ENCODE results near the gene PROX1. TPM values are rescaled to one million over a fixed set of nuclear protein-coding genes. Genes with fewer than 3 reads are reported as not detected.

Gene PROX1
- total RNA-seq, 1 donor from 2014 or later: 0.32 TPM

DNA sequence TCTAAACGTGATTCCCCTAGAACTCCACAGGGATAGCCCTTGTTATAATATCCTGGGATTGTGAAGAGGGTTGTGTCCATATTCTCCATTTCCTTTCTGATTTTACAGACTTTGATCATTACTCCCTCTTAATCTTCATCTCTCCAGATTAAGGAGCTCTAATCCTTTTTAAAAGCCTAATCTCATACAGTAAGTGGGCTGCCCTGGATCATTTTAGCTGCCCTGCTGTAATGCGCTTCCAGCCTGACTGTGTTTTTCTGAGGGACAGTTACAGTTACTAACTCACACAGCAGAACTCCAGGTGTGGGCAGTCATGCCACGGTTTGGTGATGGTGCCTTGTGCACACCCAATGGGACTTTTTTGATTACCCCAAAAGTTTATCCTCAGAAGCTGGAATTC, 33.5 kb downstream of the PROX1 start:
- H3K27me3 ChIP-seq: no peaks in the 10 kb centered on the region
- no peaks in the 10 kb centered on the region for H3K4me1 ChIP-seq
- H3K27ac ChIP-seq: no peak overlapping the region
- TF ChIP-seq, protein P1, sequence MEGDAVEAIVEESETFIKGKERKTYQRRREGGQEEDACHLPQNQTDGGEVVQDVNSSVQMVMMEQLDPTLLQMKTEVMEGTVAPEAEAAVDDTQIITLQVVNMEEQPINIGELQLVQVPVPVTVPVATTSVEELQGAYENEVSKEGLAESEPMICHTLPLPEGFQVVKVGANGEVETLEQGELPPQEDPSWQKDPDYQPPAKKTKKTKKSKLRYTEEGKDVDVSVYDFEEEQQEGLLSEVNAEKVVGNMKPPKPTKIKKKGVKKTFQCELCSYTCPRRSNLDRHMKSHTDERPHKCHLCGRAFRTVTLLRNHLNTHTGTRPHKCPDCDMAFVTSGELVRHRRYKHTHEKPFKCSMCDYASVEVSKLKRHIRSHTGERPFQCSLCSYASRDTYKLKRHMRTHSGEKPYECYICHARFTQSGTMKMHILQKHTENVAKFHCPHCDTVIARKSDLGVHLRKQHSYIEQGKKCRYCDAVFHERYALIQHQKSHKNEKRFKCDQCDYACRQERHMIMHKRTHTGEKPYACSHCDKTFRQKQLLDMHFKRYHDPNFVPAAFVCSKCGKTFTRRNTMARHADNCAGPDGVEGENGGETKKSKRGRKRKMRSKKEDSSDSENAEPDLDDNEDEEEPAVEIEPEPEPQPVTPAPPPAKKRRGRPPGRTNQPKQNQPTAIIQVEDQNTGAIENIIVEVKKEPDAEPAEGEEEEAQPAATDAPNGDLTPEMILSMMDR (IDR thresholded peaks at IDR 0.05): no peak
- H3K9me3 ChIP-seq: no peaks in the 10 kb centered on the region
- no peak for DNase-seq (ENCODE audit: low spot score in 2 of 2)
- intact Hi-C loops (cut with DNase I): no loop called here
- H3K36me3 ChIP-seq: no peaks in the 10 kb centered on the region
- H3K4me3 ChIP-seq: no peak overlapping the region

DNA sequence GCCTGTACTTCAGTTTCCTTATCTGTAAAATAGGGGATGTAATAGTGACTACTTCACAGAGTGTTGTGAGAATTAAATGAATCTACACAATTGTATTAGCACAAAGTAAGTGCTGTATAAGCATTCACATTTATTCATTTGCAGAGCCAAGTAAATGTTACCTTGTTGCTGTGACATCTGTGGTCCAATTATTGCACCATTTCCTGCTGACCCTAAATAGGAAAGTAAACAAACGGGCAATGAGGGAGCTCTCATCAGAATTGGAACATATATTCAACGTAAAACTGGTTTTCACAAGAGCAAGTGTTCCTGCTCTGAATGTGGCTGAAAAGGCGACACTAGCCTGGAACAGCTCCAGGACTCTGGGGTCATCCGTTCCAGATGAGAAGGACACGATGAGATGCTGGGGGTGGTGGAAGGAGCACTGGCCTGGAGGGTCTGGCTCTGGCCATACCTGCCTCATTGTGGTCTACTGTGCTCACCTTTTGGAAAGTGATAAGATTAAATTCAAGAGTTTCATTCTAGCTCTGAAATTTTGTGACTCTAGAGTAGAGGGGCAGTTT, 34.5 kb downstream of the PROX1 start:
- Histone ChIP-seq H3K36me3 (no peaks in the 10 kb centered on the region), H3K27me3 (no peaks in the 10 kb centered on the region), H3K27ac (no peak overlapping the region), H3K4me3 (no peak overlapping the region), H3K9me3 (no peaks in the 10 kb centered on the region), H3K4me1 (no peaks in the 10 kb centered on the region)
- intact Hi-C loops (cut with DNase I): no loop called here
- TF ChIP-seq, protein P1 (IDR thresholded peaks at IDR 0.05): no peak
- no peak for DNase-seq (ENCODE audit: low spot score in 2 of 2)

DNA sequence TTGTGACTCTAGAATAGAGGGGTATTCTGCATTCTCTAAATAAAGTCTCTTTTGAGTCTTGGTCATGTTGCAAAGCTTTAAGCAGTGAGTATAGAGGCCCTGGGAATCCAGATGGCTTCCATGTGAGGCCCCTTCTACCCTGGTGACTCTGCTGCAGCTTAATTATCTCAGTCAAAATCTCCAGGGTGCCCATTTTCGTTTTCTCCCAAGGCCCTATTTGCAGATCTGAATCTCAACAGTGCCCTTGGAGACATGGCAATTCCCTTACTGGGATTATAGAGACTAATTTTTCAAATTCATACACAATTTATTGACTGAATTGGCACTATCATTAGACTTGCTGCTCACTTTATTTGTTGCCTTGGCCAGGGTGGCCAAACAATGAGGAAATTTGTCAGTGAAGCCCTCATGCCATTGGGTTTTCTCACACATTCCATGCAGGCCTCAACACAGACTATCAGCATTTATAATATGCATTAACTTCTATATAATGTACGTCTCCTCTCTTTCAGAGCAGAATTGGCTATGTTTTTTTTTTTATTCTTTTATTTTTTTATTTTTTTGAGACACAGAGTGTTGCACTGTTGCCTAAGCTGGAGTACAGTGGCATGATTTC, 35.1 kb downstream of the PROX1 start:
- intact Hi-C loops (cut with DNase I): no loop called here
- DNase-seq (ENCODE audit: low spot score in 2 of 2): no peak
- no peaks in the 10 kb centered on the region for H3K36me3 ChIP-seq
- no peaks in the 10 kb centered on the region for H3K9me3 ChIP-seq
- H3K4me3 ChIP-seq: no peak overlapping the region
- no peaks in the 10 kb centered on the region for H3K4me1 ChIP-seq
- no peak overlapping the region for H3K27ac ChIP-seq
- TF ChIP-seq, protein P1 (IDR thresholded peaks at IDR 0.05): no peak
- no peaks in the 10 kb centered on the region for H3K27me3 ChIP-seq

DNA sequence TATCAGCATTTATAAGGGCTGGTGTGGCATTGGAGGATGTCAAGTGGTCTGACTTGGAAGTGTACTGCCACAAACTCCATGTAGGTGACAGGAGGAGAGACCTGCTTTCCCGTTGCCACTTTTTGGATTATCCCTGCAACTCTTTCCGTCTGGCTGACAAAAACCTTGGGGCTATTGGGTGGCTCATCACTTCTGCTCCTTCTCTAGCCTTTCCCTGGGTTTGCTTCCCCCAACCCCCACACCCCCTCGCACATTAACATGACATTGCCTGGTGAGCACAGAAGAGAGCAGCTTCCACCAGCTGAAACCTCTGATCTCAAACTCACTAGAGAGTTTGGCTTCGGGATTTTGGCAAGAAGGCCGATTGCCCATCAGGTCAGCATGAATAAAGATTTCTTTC, 39.2 kb downstream of the PROX1 start:
- DNase-seq (ENCODE audit: low spot score in 2 of 2): no peak
- intact Hi-C loops (cut with DNase I): no loop called here
- Histone ChIP-seq H3K27ac (no peak overlapping the region), H3K4me3 (no peak overlapping the region), H3K9me3 (no peaks in the 10 kb centered on the region), H3K36me3 (no peaks in the 10 kb centered on the region), H3K4me1 (no peaks in the 10 kb centered on the region), H3K27me3 (no peaks in the 10 kb centered on the region)
- TF ChIP-seq, protein P1 (IDR thresholded peaks at IDR 0.05): no peak

DNA sequence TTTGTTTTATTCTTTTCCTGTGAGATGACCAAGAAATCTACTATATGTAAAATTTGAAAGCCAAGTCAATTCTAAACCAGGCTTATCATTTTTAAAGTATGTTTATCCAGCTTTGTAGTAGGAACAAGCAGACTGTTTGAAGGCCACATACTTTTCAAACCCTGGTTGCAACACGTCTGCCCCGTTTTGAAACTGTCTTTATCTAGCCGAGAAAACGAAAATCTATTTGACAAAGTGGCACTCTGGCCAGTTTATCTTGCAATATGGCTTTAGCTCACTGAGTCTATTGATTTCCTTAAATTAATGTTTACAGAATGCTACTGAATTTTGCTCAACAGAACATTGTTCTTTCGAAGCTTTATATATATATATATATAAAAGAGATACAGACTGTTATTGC, 39.7 kb downstream of the PROX1 start:
- H3K9me3 ChIP-seq: no peaks in the 10 kb centered on the region
- no peaks in the 10 kb centered on the region for H3K36me3 ChIP-seq
- H3K27ac ChIP-seq: no peak overlapping the region
- no peak for DNase-seq (ENCODE audit: low spot score in 2 of 2)
- intact Hi-C loops (cut with DNase I): no loop called here
- H3K4me3 ChIP-seq: no peak overlapping the region
- TF ChIP-seq, protein P1 (IDR thresholded peaks at IDR 0.05): no peak
- no peaks in the 10 kb centered on the region for H3K27me3 ChIP-seq
- no peaks in the 10 kb centered on the region for H3K4me1 ChIP-seq

Data from ascending aorta (tissue), 2 donors.